Ishikawa (cell line): ENCODE measurements around the gene PGA3.
A peak's percentile ranks its signal among the peaks of the same experiment; 100 is the strongest.

Source experiments
- CEBPB ChIP-seq: IDR thresholded peaks from 2 replicates; pipeline ENCODE4 v1.6.1; 2012
- CREB1 ChIP-seq: IDR thresholded peaks from 2 replicates; pipeline ENCODE4 v1.6.1; 2012; ENCODE audit warnings: low read depth
- EGR1 ChIP-seq: IDR thresholded peaks from 2 replicates; pipeline ENCODE4 v1.6.1; 2012
- EP300 ChIP-seq: IDR thresholded peaks from 2 replicates; pipeline ENCODE4 v1.6.1; 2012; ENCODE audit warnings: borderline replicate concordance
- FOXM1 ChIP-seq: IDR thresholded peaks from 2 replicates; pipeline ENCODE4 v1.6.1; 2012; ENCODE audit warnings: low read depth, borderline replicate concordance
- MAX ChIP-seq: IDR thresholded peaks from 2 replicates; pipeline ENCODE4 v1.6.1; 2012
- NFIC ChIP-seq: IDR thresholded peaks from 2 replicates; pipeline ENCODE4 v1.6.1; 2012
- RAD21 ChIP-seq: IDR thresholded peaks from 2 replicates; pipeline ENCODE4 v1.6.1; 2012; ENCODE audit warnings: low read depth
- REST ChIP-seq: IDR thresholded peaks from 2 replicates; pipeline ENCODE4 v1.6.1; 2012; ENCODE audit warnings: low read depth, mild to moderate bottlenecking
- TAF1 ChIP-seq: IDR thresholded peaks from 2 replicates; pipeline ENCODE4 v1.6.1; 2012; ENCODE audit warnings: low read depth, mild to moderate bottlenecking
- TCF12 ChIP-seq: IDR thresholded peaks from 2 replicates; pipeline ENCODE4 v1.6.1; 2012; ENCODE audit warnings: low read depth
- TEAD4 ChIP-seq: IDR thresholded peaks from 2 replicates; pipeline ENCODE4 v1.6.1; 2012
- USF1 ChIP-seq: IDR thresholded peaks from 2 replicates; pipeline ENCODE4 v1.6.1; 2012
- YY1 ChIP-seq: IDR thresholded peaks from 2 replicates; pipeline ENCODE4 v1.6.1; 2012; ENCODE audit warnings: low read depth
- ZBTB7A ChIP-seq: IDR thresholded peaks from 2 replicates; pipeline ENCODE4 v1.6.1; 2012; ENCODE audit warnings: low read depth

The PGA3 gene

DNA sequence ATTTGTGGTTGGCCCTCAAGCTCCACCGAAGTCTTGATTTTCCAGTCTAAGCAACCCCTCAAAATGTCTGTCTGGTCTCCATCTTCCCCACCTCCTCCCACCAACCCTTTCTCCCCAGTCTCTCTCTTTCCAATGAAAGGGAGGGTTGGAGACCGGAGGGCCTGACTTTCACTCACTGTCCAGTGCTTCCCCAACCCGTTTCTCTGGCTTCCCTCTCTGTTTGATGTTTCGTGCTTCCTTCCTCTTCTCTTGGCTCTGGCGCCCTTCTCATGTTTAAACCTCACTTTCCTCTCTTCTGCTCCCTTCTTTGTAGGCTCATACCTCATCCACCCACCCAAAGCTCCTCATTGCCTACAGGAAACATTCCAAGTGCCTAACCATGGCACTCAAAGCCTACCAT, 31.0 kb upstream of the PGA3 start:
- TF ChIP-seq ZBTB7A = no peak
- no peak for TF ChIP-seq TEAD4
- TF ChIP-seq MAX = no peak
- TF ChIP-seq EP300 = no peak
- TF ChIP-seq USF1 = no peak
- no peak for TF ChIP-seq RAD21
- no peak for TF ChIP-seq TAF1
- no peak for TF ChIP-seq NFIC
- TF ChIP-seq FOXM1 = no peak
- TF ChIP-seq TCF12 = no peak
- no peak for TF ChIP-seq YY1
- TF ChIP-seq CREB1 = no peak
- no peak for TF ChIP-seq CEBPB
- no peak for TF ChIP-seq EGR1
- no peak for TF ChIP-seq REST

DNA sequence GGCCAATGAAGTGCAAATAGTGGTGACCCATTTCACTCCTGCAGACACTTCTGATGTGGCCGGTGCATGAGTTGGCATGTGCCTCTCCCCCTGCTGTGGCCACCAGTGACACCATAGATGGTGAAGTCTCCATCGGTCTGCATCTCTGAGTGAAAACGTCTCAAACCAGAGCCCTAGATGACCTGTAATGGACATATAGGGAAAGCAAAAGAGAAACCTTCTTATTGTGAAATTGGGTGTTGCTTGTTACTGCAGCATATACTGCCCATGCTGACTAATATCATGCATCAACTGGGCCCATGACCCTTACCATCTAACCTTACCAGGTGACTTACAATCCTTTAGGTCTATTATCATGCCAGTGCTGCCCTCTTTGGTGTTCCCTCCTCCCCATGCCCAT, 30.4 kb upstream of the PGA3 start:
- TF ChIP-seq MAX = no peak
- TF ChIP-seq CREB1 = no peak
- TF ChIP-seq USF1 = no peak
- no peak for TF ChIP-seq NFIC
- no peak for TF ChIP-seq TCF12
- TF ChIP-seq EP300 = no peak
- no peak for TF ChIP-seq RAD21
- no peak for TF ChIP-seq REST
- TF ChIP-seq ZBTB7A = no peak
- TF ChIP-seq EGR1 = no peak
- TF ChIP-seq TAF1 = no peak
- TF ChIP-seq TEAD4 = no peak
- TF ChIP-seq CEBPB = no peak
- TF ChIP-seq YY1 = no peak
- no peak for TF ChIP-seq FOXM1

DNA sequence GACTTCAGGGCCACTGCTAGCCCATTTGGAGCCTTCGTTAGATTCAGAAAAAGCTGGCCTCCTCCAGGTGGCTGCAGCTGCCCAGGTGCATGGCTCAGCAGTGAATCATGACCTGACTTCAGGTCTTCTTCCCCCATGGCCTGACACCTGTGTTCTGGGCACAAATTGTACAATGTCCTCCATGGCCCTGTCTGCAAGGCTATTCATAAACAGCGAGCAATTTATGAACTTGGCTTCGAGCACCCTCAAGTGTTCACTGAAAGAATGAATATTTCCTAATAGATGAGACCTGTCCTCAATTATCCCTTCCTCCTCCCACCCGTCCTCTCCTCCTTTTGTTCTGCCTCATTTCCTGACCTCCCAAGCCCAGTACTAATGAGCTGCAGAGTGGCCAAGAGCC, 29.9 kb upstream of the PGA3 start:
- peak; percentile 52 for TF ChIP-seq RAD21
- TF ChIP-seq REST = no peak

GRCh38 chr11:61174273-61174672, 29.0 kb upstream of the PGA3 start:
- TF ChIP-seq TCF12 (no peak), TAF1 (no peak), EGR1 (no peak), RAD21 (no peak), FOXM1 (no peak), EP300 (no peak), USF1 (no peak), YY1 (no peak)

- no peak for TF ChIP-seq FOXM1
- TF ChIP-seq USF1 = no peak
- no peak for TF ChIP-seq EP300
- TF ChIP-seq RAD21 = no peak
- no peak for TF ChIP-seq CREB1
- no peak for TF ChIP-seq TAF1
- TF ChIP-seq YY1 = no peak
- TF ChIP-seq MAX = no peak
- TF ChIP-seq CEBPB = no peak
- no peak for TF ChIP-seq TCF12
- no peak for TF ChIP-seq EGR1
- TF ChIP-seq NFIC = no peak
- no peak for TF ChIP-seq REST
- TF ChIP-seq ZBTB7A = no peak
- TF ChIP-seq TEAD4 = no peak
Measured at GRCh38 chr11:61174949-61175348, 28.4 kb upstream of the PGA3 start.
